Measurements from ENCODE around the gene GZMM. TPM values are rescaled to one million over a fixed set of nuclear protein-coding genes. Genes with fewer than 3 reads are reported as not detected.
A peak's percentile ranks its signal among the peaks of the same experiment; 100 is the strongest.

Gene GZMM
- total and polyA plus RNA-seq, 10 donors: 3.9 to 19.5 (median 14.9) TPM

DNA sequence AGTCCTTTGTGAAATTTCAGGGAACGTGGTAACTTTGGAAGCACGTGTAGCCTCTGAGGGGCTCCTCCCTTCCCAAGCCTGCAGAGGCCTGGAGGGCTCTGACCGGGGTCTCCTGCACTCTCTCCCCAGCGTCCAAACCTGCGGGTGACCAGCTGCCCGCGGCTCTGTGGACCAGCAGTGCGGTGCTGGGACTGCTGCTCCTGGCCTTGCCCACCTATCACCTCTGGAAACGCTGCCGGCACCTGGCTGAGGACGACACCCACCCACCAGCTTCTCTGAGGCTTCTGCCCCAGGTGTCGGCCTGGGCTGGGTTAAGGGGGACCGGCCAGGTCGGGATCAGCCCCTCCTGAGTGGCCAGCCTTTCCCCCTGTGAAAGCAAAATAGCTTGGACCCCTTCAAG, 39.2 kb upstream of the GZMM start:
- Histone ChIP-seq H3K9me3 (no peaks in the 10 kb centered on the region), H3K4me3 (no peak overlapping the region), H3K27ac (no peak overlapping the region), H3K27me3 (replicated peaks in 1 of 7) (peaks cover 0 to 5% (median 0%) of the 10 kb centered on the region in 7 donors), H3K4me1 (peaks cover 11 to 49% (median 33%) of the 10 kb centered on the region in 6 donors), H3K36me3 (peaks cover 0 to 7% (median 0%) of the 10 kb centered on the region in 6 donors)
- intact Hi-C loops (cut with DNase I; ENCODE audit: low total_unique reads): no loop called here
- DNase-seq: peak; percentile 81
- 88 to 94% (median 92%) methylated on average over 8 to 14 of the region's 14 CpGs for WGBS, 5 donors
- TF ChIP-seq, protein P1, sequence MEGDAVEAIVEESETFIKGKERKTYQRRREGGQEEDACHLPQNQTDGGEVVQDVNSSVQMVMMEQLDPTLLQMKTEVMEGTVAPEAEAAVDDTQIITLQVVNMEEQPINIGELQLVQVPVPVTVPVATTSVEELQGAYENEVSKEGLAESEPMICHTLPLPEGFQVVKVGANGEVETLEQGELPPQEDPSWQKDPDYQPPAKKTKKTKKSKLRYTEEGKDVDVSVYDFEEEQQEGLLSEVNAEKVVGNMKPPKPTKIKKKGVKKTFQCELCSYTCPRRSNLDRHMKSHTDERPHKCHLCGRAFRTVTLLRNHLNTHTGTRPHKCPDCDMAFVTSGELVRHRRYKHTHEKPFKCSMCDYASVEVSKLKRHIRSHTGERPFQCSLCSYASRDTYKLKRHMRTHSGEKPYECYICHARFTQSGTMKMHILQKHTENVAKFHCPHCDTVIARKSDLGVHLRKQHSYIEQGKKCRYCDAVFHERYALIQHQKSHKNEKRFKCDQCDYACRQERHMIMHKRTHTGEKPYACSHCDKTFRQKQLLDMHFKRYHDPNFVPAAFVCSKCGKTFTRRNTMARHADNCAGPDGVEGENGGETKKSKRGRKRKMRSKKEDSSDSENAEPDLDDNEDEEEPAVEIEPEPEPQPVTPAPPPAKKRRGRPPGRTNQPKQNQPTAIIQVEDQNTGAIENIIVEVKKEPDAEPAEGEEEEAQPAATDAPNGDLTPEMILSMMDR (IDR thresholded peaks at IDR 0.05 in 8 of 11, conservative IDR thresholded peaks at IDR 0.05 in 3 of 11): no peak
- TF ChIP-seq POLR2AphosphoS5 (IDR thresholded peaks at IDR 0.05) (no peak), POLR2A (IDR thresholded peaks at IDR 0.05) (no peak)

DNA sequence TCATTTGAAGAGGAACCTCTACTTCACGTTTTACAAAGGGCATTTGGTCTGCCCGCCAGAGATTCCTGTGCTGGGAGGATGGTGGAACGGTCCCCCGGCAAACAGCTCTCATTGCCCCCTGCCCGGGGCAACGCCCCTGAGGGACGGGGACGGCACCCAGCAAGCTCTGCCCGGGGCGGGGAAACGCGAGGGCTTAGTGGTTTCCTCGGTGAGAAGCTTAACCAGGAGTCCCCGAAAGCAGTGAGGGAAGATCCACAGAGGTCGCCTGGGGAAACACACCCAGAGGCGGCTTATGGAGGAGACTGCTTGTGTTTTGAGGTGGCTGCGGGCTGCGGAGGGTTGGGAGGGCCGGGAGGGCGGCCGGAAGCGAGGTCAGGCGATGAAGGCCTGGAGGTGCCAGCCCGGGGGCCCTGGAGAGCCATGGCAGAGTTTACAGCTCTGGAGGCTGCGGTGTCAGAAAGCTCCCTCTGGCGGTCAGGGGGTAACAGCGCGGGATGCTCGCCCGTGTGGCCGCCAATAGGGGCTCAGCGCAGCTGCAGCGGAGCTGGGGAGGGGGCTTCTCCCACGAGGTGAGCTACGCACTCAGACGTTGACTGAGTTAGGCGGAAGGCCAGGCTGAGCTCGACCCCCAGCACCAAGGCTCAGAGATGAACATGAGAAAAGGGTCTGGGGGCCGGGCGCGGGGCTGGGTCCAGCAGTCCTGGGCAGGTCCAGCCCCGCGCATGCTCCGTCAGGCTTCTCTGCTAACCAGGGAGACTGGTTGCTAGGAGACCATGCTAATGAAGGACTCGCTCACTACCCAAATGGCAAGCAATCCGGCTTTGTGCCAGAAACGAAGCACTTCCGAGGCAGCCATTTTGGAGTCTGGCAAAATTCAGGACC, 37.2 kb upstream of the GZMM start:
- intact Hi-C loops (cut with DNase I; ENCODE audit: low total_unique reads): no loop called here
- TF ChIP-seq, protein P1 (IDR thresholded peaks at IDR 0.05 in 8 of 11, conservative IDR thresholded peaks at IDR 0.05 in 3 of 11): peak; percentile 97 to 100 (median 99)
- peak in 2 of 3 donors; percentile 70 to 83 for TF ChIP-seq POLR2AphosphoS5 (IDR thresholded peaks at IDR 0.05)
- TF ChIP-seq POLR2A (IDR thresholded peaks at IDR 0.05): no peak
- H3K4me3 ChIP-seq: peak overlapping the region; percentile 89 to 100 (median 100)
- peak overlapping the region; percentile 93 to 98 (median 95) for H3K27ac ChIP-seq
- DNase-seq: peak; percentile 98
- WGBS, 5 donors: 1 to 2% (median 2%) methylated on average over 44 to 48 of the region's 48 CpGs
- peaks cover 0 to 10% (median 0%) of the 10 kb centered on the region in 6 donors for H3K36me3 ChIP-seq
- H3K9me3 ChIP-seq: no peaks in the 10 kb centered on the region
- H3K4me1 ChIP-seq: peaks cover 15 to 70% (median 50%) of the 10 kb centered on the region in 6 donors
- H3K27me3 ChIP-seq (replicated peaks in 1 of 7): no peaks in the 10 kb centered on the region

DNA sequence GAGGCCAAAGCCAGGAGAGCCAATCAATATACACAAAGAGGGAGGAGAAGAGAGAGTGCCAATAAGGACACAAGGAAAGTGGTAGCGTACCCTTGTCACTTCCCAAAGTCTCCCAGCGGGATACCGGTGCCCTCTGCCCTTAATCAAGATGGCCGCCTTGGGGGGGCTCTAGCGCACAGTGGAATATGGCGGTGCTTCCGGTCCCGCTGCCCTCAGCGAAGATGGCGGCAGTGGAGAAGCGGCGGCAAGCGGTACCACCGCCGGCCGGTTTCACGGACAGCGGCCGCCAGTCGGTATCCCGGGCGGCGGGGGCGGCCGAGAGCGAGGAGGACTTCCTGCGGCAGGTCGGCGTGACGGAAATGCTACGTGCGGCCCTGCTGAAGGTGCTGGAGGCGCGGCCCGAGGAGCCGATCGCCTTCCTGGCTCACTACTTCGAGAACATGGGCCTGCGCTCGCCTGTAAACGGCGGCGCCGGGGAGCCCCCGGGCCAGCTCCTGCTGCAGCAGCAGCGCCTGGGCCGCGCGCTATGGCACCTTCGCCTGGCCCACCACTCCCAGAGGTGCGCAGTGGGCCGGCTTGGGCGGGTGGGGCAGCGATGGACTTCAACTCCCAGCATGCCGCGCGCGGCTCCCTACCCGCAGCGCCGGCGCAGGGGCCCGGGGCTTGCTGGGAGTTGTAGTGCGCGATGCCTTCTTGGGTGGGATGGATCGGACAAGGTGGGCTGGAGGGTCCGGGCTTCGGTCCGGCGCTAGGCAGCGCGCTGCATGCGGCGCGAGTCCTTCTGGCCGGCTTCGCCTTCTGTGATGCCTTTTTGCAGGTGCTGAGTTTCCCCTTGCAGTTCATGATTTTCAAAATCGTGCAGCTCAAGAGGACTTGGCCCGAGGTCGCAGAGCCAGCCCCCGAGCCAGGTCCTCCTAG, 36.3 kb upstream of the GZMM start, which contains the start of gene TPGS1:
Gene TPGS1 (plus strand): TSS at position 212 of the 918 bp plus-strand sequence. CDS start 10 bp downstream, at position 222.
- Histone ChIP-seq H3K36me3 (peaks cover 0 to 10% (median 0%) of the 10 kb centered on the region in 6 donors), H3K4me1 (peaks cover 15 to 71% (median 54%) of the 10 kb centered on the region in 6 donors), H3K27me3 (replicated peaks in 1 of 7) (no peaks in the 10 kb centered on the region), H3K9me3 (no peaks in the 10 kb centered on the region), H3K27ac (peak within 1 kb of the TSS; percentile 93 to 98 (median 95)), H3K4me3 (peak within 1 kb of the TSS; percentile 89 to 100 (median 100))
- peak; percentile 74 to 84 (median 81) for TF ChIP-seq POLR2AphosphoS5 (IDR thresholded peaks at IDR 0.05)
- TF ChIP-seq, protein P1 (IDR thresholded peaks at IDR 0.05 in 8 of 11, conservative IDR thresholded peaks at IDR 0.05 in 3 of 11): peak in 1 of 11 experiments; percentile 9
- TF ChIP-seq POLR2A (IDR thresholded peaks at IDR 0.05): peak in 1 of 3 donors; percentile 51
- 1 to 2% (median 1%) methylated on average over 56 to 81 of the region's 81 CpGs for WGBS, 5 donors
- intact Hi-C loops (cut with DNase I; ENCODE audit: low total_unique reads): no loop called here
- DNase-seq: peak; percentile 97

Measured in spleen (tissue), 11 donors.